Glutamatergic neuron (in vitro differentiated cells): ENCODE measurements around the gene IFI27L2. TPM values are rescaled to one million over a fixed set of nuclear protein-coding genes. Genes with fewer than 3 reads are reported as not detected.

Experiments used
- DNase-seq: peaks from one replicate; pipeline ENCODE4 v3.0.0; 2022
- H3K27ac Mint-ChIP-seq: one replicate; pipeline ENCODE4 v1.8.0; 2020; ENCODE audit warnings: mild to moderate bottlenecking, mixed read lengths, inconsistent platforms; ENCODE audit not compliant: unreplicated experiment
- H3K27me3 Mint-ChIP-seq: one replicate; pipeline ENCODE4 v1.8.0; 2020; ENCODE audit warnings: mild to moderate bottlenecking, moderate library complexity, mixed read lengths, inconsistent platforms; ENCODE audit not compliant: unreplicated experiment
- H3K36me3 Mint-ChIP-seq: one replicate; pipeline ENCODE4 v1.8.0; 2020; ENCODE audit warnings: mild to moderate bottlenecking, mixed read lengths, inconsistent platforms; ENCODE audit not compliant: unreplicated experiment
- H3K4me1 Mint-ChIP-seq: one replicate; pipeline ENCODE4 v1.8.0; 2020; ENCODE audit warnings: mild to moderate bottlenecking, low read depth, mixed read lengths, inconsistent platforms; ENCODE audit not compliant: unreplicated experiment
- H3K4me3 Mint-ChIP-seq: one replicate; pipeline ENCODE4 v1.8.0; 2020; ENCODE audit warnings: mild to moderate bottlenecking, mixed read lengths, inconsistent platforms; ENCODE audit not compliant: unreplicated experiment
- H3K9me3 Mint-ChIP-seq: one replicate; pipeline ENCODE4 v1.8.0; 2020; ENCODE audit warnings: mild to moderate bottlenecking, moderate library complexity, mixed read lengths, inconsistent platforms; ENCODE audit not compliant: unreplicated experiment
- CTCF ChIP-seq: fragments of 200-600 bp; sonication (generic); IDR thresholded peaks from one replicate; pipeline ENCODE4 v1.5.0; 2021; ENCODE audit not compliant: partially characterized antibody, unreplicated experiment
- total RNA-seq: library from RNA; stranded (reverse); fragmentation: NEBNext Ultra II Directional; extraction: Animal tissue kit (Norgen Biotek cat#: 25700); gene quantifications from one replicate; pipeline ENCODE4 v1.2.1, GENCODE V29; 2021; ENCODE audit not compliant: unreplicated experiment

The IFI27L2 gene
- total RNA-seq, 1 donor from 2014 or later = 52.7 TPM

DNA sequence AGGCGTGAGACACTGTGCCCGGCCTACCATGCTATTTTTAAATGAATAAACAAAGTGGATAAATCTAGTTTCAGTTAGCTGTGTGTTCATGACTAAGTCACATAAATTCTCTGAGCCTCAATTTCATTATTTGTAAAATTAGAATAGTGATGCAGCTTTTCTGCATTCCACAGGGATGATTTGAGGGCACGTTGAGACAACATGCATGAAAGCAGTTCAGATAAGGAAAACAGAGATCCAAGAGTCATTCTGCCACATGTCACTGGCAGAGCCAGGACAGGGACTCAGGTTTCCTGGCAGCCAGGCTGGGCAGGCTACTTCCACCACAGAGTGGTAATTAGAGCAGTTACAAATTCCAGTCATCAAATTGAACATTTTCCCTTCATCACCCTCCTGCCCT lies 41.8 kb upstream of the IFI27L2 start:
- no peak for DNase-seq
- Mint-ChIP-seq H3K36me3 (no peaks in the 10 kb centered on the region), H3K4me1 (peaks cover 16% of the 10 kb centered on the region), H3K4me3 (no peak overlapping the region), H3K9me3 (peaks cover 2% of the 10 kb centered on the region), H3K27me3 (peaks cover 7% of the 10 kb centered on the region), H3K27ac (no peak overlapping the region)
- no peak for TF ChIP-seq CTCF

DNA sequence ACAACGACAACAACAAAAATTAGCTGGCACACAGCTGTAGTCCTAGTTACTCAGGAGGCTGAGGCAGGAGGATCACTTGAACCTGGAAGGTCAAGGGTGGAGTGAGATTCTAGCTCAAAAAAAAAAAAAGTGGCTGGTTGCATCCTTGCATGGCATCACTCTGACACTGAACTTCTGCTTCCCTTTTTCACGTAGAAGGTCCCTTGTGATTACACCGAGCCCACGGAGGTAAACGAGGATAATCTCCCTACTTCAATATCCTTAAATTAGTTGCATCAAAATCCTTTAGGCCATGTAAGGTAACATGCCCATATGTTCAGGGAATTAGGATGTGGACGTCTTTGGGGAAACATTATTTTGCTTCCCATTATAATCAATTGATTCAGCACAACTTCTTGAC lies 40.7 kb upstream of the IFI27L2 start:
- H3K27ac Mint-ChIP-seq = no peak overlapping the region
- peaks cover 11% of the 10 kb centered on the region for H3K4me1 Mint-ChIP-seq
- no peak for TF ChIP-seq CTCF
- DNase-seq = no peak
- H3K9me3 Mint-ChIP-seq = no peaks in the 10 kb centered on the region
- peaks cover 4% of the 10 kb centered on the region for H3K27me3 Mint-ChIP-seq
- H3K36me3 Mint-ChIP-seq = no peaks in the 10 kb centered on the region
- H3K4me3 Mint-ChIP-seq = no peak overlapping the region

DNA sequence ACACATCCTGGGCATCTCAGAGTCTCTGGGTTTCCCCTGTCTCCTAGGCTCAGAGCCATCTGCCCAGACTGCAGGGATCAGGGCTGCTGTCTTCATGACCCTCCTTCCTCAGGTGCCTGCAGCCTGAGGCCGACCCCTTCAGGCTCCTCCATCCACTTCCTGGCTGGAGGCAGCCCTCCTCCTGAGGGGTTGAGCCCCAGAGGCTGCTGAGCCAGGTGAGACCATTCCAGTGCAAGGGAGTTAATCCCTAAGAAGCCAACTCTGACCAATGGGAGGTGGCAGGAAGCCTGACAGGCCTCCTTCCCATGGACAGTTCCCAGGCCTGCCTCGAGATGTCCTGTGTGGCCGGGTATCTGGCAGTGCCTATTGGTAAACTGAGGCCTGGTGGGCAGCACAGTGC lies 36.3 kb upstream of the IFI27L2 start:
- H3K4me3 Mint-ChIP-seq = no peak overlapping the region
- H3K27me3 Mint-ChIP-seq = peaks cover 4% of the 10 kb centered on the region
- DNase-seq = no peak
- no peak for TF ChIP-seq CTCF
- H3K27ac Mint-ChIP-seq = no peak overlapping the region
- peaks cover 5% of the 10 kb centered on the region for H3K4me1 Mint-ChIP-seq
- no peaks in the 10 kb centered on the region for H3K9me3 Mint-ChIP-seq
- H3K36me3 Mint-ChIP-seq = no peaks in the 10 kb centered on the region

DNA sequence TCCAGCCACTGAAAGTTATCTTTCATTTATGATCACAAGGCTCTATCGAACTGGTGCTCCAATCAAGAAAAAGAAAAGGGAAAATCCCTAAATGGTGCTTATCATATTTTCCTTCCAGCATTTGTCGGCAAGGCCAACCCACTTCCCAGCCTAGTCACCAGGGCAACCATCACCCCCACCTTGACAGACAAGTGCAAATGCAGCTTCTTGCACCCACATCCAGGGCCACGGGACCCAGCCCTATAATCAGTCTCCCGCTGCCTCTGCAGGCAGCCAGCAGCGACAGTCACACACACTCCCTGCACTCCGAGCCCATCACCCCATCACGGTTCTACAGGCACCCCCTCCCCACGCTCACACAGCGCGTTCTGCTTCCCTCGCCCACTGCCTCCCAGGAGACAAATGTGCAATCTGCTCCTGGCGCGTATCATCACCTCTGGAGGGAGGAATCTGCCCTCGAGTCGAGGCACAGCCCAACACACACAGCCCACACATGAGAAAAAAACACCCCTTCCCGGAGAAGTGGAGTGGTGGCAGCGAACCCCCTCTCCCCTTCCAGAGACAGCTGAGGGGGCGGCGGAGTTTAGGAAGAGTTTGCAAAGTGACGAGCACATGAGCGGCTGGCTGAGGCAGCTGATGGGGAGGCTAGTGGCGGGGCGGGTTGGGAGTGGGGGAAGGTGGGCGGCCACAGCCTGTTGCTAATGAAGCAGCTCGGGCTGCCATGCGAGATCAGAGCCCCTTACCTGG lies 35.5 kb upstream of the IFI27L2 start:
- Mint-ChIP-seq H3K9me3 (no peaks in the 10 kb centered on the region), H3K27me3 (peaks cover 4% of the 10 kb centered on the region), H3K4me1 (peaks cover 5% of the 10 kb centered on the region), H3K4me3 (peak overlapping the region; percentile 65), H3K36me3 (no peaks in the 10 kb centered on the region), H3K27ac (no peak overlapping the region)
- peak; percentile 51 for DNase-seq
- no peak for TF ChIP-seq CTCF

- no peaks in the 10 kb centered on the region for H3K9me3 Mint-ChIP-seq
- H3K27ac Mint-ChIP-seq = no peak overlapping the region
- TF ChIP-seq CTCF = no peak
- peaks cover 6% of the 10 kb centered on the region for H3K27me3 Mint-ChIP-seq
- H3K36me3 Mint-ChIP-seq = no peaks in the 10 kb centered on the region
- peaks cover 5% of the 10 kb centered on the region for H3K4me1 Mint-ChIP-seq
- H3K4me3 Mint-ChIP-seq = no peak overlapping the region
- DNase-seq = no peak
These were observed 34.4 kb upstream of the IFI27L2 start for GRCh38 chr14:94163796-94164195.
